Bronchial epithelial cell (primary cell): ENCODE results near the gene NTN5. TPM values are rescaled to one million over a fixed set of nuclear protein-coding genes. Genes with fewer than 3 reads are reported as not detected.

Experiments
- total RNA-seq: library from RNA; depleted of rRNA; stranded (reverse); fragments of >200 nt; gene quantifications from 2 replicates; pipeline ENCODE4 v1.2.1, GENCODE V29; 2014

Gene NTN5
- total RNA-seq, 1 donor from 2014 or later, result not detected

Other genes with a start within 250 kb of the NTN5 start
- gene GRWD1, start 227.0 kb downstream of the NTN5 start, total RNA-seq, result 23.4 and 31.9 TPM in 2 replicates
- 1.0 and 1.1 TPM in 2 replicates for gene KCNJ14, start 217.4 kb downstream of the NTN5 start, total RNA-seq
- 24.2 and 36.6 TPM in 2 replicates for gene CYTH2, start 203.6 kb downstream of the NTN5 start, total RNA-seq
- 1.3 and 1.8 TPM in 2 replicates for gene LMTK3, start 161.2 kb downstream of the NTN5 start, total RNA-seq
- gene SULT2B1, start 120.8 kb downstream of the NTN5 start, total RNA-seq, result 3.4 and 17.2 TPM in 2 replicates
- under 0.01 and 0.64 TPM in 2 replicates for gene SPACA4, start 66.3 kb downstream of the NTN5 start, total RNA-seq
- 21.9 and 62.3 TPM in 2 replicates for gene FAM83E, start 57.9 kb downstream of the NTN5 start, total RNA-seq
- gene RPL18, start 53.8 kb downstream of the NTN5 start, total RNA-seq, result 3,143 and 4,233 TPM in 2 replicates
- 3.3 and 3.4 TPM in 2 replicates for gene SPHK2, start 53.5 kb downstream of the NTN5 start, total RNA-seq
- 6.6 and 8.7 TPM in 2 replicates for gene DBP, start 35.6 kb downstream of the NTN5 start, total RNA-seq
- 2.4 and 4.4 TPM in 2 replicates for gene CA11, start 26.8 kb downstream of the NTN5 start, total RNA-seq
- 7.9 and 39.4 TPM in 2 replicates for gene FUT2, start 23.0 kb upstream of the NTN5 start, total RNA-seq
- gene MAMSTR, start 46.7 kb upstream of the NTN5 start, total RNA-seq, result 0.13 and 0.26 TPM in 2 replicates
- gene RASIP1, start 67.6 kb upstream of the NTN5 start, total RNA-seq, result 2.4 and 2.9 TPM in 2 replicates
- 0.26 and 2.3 TPM in 2 replicates for gene IZUMO1, start 73.9 kb upstream of the NTN5 start, total RNA-seq
- gene FUT1, start 79.6 kb upstream of the NTN5 start, total RNA-seq, result 12.1 and 16.9 TPM in 2 replicates
- gene FGF21, start 82.5 kb upstream of the NTN5 start, total RNA-seq, result not detected in 2 replicates
- gene BCAT2, start 138.0 kb upstream of the NTN5 start, total RNA-seq, result 14.0 and 21.3 TPM in 2 replicates
- gene HSD17B14, start 163.5 kb upstream of the NTN5 start, total RNA-seq, result 1.3 and 1.9 TPM in 2 replicates
- gene PLEKHA4, start 195.6 kb upstream of the NTN5 start, total RNA-seq, result 0.79 and 2.2 TPM in 2 replicates
- gene PPP1R15A, start 199.4 kb upstream of the NTN5 start, total RNA-seq, result 118 and 168 TPM in 2 replicates
- gene TULP2, start 225.7 kb upstream of the NTN5 start, total RNA-seq, result not detected in 2 replicates
- 88.2 and 91.7 TPM in 2 replicates for gene NUCB1, start 227.3 kb upstream of the NTN5 start, total RNA-seq